Muscle of leg (tissue), 11 donors: ENCODE data around the gene SLC6A6. TPM values are rescaled to one million over a fixed set of nuclear protein-coding genes. Genes with fewer than 3 reads are reported as not detected.

Experiments used
- DNase-seq: peaks from one replicate; pipeline ENCODE4 v3.0.0; 2013
- H3K27ac ChIP-seq: one replicate; pipeline ENCODE4 v1.5.1; 2013; ENCODE audit warnings: mild to moderate bottlenecking, low read length, control low read depth
- H3K27me3 ChIP-seq: one replicate; pipeline ENCODE4 v1.6.1; 2013; ENCODE audit warnings: low read length; ENCODE audit not compliant: control insufficient read depth, insufficient read depth
- H3K36me3 ChIP-seq: one replicate; pipeline ENCODE4 v1.6.1; 2013; ENCODE audit warnings: low read length; ENCODE audit not compliant: control insufficient read depth, insufficient read depth
- H3K4me1 ChIP-seq: one replicate; pipeline ENCODE4 v1.6.1; 2013; ENCODE audit warnings: low read length; ENCODE audit not compliant: control insufficient read depth, insufficient read depth
- H3K4me3 ChIP-seq: one replicate; pipeline ENCODE4 v1.5.1; 2013; ENCODE audit warnings: low read length, control low read depth
- H3K9me3 ChIP-seq: replicated peaks from 2 replicates; pipeline ENCODE4 v1.6.1; 2013; ENCODE audit warnings: low read depth, low read length; ENCODE audit not compliant: control insufficient read depth
- WGBS: methylation state at CpG from one replicate; pipeline ENCODE4 v1.1.5; 2013; ENCODE audit warnings: missing lambda C conversion rate; ENCODE audit not compliant: insufficient coverage; 5-methylcytosine and 5-hydroxymethylcytosine counted together
- polyA plus RNA-seq, 8 donors: library from polyadenylated mRNA; unstranded; fragments of 120-200 nt; gene quantifications; one replicate each; pipeline versions ENCODE4 v1.2.1 to v1.2.3, GENCODE V29; 2013; ENCODE audit warnings: inconsistent platforms in 1 of 8, low replicate concordance in 1 of 8; ENCODE audit not compliant: insufficient read length in 8 of 8, insufficient read depth in 1 of 8
- total RNA-seq: library from RNA; stranded (reverse); fragments of 120-200 nt; gene quantifications from one replicate; pipeline ENCODE4 v1.2.4, GENCODE V29; 2013

Gene SLC6A6
- total and polyA plus RNA-seq, 9 donors, result 2.6 to 4.7 (median 4.0) TPM

DNA sequence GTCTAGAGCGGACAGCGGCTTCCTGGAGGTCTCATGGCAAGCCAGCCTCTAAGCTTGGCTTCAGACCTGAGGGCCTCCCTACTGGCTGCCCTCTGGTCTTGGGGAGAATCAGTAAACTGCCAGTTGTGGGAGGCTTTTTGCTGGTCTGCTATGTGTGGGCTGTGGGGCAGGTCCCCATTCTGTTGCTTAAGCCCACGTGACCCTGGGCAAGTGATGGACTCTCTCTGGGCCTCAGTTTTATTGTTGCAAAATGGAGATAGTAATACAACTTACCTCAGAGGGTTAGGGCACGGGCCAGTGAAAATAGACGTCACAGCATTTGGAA is 61.7 kb downstream of the SLC6A6 start:
- H3K36me3 ChIP-seq, result no peaks in the 10 kb centered on the region

DNA sequence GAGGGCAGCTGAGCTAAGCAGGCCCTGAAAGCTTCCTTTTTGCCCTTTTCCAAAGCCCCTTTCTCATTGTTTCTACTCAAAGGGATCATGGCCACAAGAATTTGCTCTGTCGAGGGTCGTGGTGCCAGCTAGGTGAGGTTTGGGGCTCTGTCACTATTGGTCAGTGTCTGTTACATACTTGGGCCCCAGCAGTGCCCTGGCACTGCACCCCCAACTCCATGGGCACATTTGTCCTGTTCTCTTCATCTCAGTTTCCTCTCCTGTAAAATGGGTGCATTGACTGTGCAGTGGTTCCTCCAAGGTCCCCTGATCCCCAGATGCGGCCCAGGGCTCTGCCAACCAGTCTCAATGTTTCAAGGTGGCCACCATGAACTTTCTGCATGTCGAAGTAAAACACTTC is 62.1 kb downstream of the SLC6A6 start:
- Histone ChIP-seq H3K27ac (no peak overlapping the region), H3K27me3 (peaks cover 7% of the 10 kb centered on the region), H3K9me3 (no peaks in the 10 kb centered on the region), H3K4me3 (no peak overlapping the region), H3K4me1 (peaks cover 6% of the 10 kb centered on the region), H3K36me3 (no peaks in the 10 kb centered on the region)
- 97% methylated on average over 3 of the region's 4 CpGs for WGBS
- DNase-seq, result no peak

More for the DNA sequence above, 61.7 kb downstream of the SLC6A6 start:
- Histone ChIP-seq H3K4me1 (peaks cover 5% of the 10 kb centered on the region), H3K27me3 (peaks cover 7% of the 10 kb centered on the region), H3K9me3 (no peaks in the 10 kb centered on the region), H3K4me3 (no peak overlapping the region), H3K27ac (no peak overlapping the region)
- DNase-seq, result no peak
- WGBS, result 92% methylated on average over 4 of the region's 5 CpGs

DNA sequence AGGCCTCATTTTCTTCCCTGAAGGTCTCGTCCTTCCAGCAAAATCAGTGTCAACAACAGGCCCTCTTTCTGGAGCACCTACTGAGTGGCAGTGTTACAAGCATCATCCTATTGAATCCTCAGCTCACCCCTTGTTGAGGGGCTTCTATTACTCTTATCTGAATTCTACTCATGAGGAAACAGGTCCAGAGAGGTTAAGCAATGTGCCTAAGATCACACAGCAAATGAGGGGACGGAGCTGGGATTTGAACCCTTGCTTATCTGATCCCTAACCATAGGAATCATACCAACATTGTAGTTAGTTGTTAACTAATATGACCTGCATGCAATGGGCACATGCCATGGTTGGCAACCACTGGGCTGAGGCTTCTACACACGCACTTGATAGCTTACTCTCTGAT is 63.0 kb downstream of the SLC6A6 start:
- no peaks in the 10 kb centered on the region for H3K9me3 ChIP-seq
- no peaks in the 10 kb centered on the region for H3K36me3 ChIP-seq
- H3K4me1 ChIP-seq, result peaks cover 10% of the 10 kb centered on the region
- WGBS, result 86% methylated on average over 2 of the region's 3 CpGs
- no peak overlapping the region for H3K4me3 ChIP-seq
- H3K27me3 ChIP-seq, result peaks cover 7% of the 10 kb centered on the region
- DNase-seq, result no peak
- H3K27ac ChIP-seq, result no peak overlapping the region

DNA sequence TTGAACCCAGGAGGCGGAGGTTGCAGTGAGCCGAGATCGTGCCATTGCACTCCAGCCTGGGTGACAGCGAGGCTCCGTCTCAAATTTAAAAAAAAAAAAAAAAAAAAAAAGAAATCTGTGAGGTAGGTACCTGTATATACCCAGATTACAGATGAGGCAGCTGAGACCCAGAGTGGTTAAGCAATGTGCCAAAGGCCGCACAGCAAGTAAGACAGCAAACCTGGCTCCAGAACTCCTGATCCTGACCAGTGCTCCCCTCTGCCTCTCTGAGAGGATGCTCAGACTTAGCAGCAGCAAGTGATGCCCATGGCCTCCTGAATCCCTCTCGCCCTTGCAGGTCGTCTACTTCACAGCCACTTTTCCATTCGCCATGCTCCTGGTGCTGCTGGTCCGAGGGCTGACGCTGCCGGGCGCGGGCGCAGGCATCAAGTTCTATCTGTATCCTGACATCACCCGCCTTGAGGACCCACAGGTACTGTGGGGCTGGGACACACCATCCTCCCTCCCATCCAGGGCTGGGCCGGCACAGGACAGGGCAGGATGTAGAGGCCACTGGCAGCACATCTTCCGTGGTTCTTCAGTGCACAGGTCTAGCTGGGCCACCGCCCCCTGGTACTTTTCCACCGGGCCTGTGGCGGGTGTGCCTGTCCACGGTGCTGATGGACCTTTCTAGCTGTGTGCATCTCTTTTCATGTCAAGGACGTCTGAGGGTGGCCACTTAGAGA is 63.9 kb downstream of the SLC6A6 start:
- DNase-seq, result no peak

DNA sequence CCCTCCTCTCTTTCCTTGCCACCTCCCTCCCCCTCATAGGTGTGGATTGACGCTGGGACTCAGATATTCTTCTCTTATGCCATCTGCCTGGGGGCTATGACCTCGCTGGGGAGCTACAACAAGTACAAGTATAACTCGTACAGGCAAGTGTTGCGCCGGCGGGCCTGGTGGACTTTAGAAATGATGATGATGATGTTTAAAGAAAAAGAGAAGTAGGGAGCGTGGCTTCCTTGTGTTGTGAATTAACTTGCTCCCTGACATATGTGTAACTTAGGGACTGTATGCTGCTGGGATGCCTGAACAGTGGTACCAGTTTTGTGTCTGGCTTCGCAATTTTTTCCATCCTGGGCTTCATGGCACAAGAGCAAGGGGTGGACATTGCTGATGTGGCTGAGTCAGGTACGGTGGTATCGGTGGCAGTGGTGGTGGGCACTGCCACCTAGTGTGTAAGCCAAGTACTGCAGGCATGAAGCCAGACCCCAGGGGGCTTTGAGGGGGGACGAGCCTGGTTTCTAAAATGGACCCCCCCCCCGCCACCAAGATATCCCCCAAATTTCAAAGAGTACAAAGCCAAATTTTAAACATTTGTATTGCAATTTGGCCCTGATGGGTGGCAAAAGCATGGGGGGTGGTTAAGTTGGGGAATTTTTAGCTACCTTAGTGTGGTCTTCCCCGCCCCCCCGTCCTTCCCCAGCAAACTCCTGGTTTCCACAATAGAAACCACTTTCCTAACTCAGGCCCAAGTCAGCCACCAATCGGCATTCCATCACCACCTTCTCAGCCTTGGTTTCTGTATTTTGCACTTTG is 65.6 kb downstream of the SLC6A6 start:
- no peaks in the 10 kb centered on the region for H3K9me3 ChIP-seq
- no peak overlapping the region for H3K4me3 ChIP-seq
- peak; percentile 65 for DNase-seq
- H3K36me3 ChIP-seq, result peaks cover 4% of the 10 kb centered on the region
- 68% methylated on average over 10 of the region's 15 CpGs for WGBS
- H3K27me3 ChIP-seq, result peaks cover 7% of the 10 kb centered on the region
- H3K27ac ChIP-seq, result no peak overlapping the region
- H3K4me1 ChIP-seq, result peaks cover 13% of the 10 kb centered on the region

More for the DNA sequence above, 63.9 kb downstream of the SLC6A6 start:
- Histone ChIP-seq H3K36me3 (no peaks in the 10 kb centered on the region), H3K4me1 (peaks cover 11% of the 10 kb centered on the region), H3K27me3 (peaks cover 7% of the 10 kb centered on the region), H3K9me3 (no peaks in the 10 kb centered on the region), H3K4me3 (no peak overlapping the region), H3K27ac (no peak overlapping the region)
- WGBS, result 95% methylated on average over 21 of the region's 23 CpGs

DNA sequence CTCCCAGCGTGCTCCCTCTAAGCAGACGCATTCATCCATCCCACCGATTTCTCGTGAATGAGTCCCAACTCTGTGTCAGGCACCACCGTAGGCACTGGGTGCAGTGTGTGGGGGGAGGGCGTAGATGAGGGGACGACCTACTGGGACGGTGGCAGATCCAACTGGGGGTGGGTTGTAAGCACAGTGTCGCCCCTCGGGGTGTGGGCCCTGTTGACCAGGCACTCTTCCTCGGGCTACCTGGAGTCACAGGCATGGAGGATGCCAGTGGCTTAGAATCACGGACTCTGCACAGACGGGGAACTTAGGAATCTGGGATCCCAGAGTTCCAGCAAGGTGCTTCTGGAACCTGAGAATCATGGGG is 66.2 kb downstream of the SLC6A6 start:
- Histone ChIP-seq H3K27me3 (peaks cover 7% of the 10 kb centered on the region), H3K36me3 (peaks cover 4% of the 10 kb centered on the region), H3K4me1 (peaks cover 13% of the 10 kb centered on the region), H3K9me3 (no peaks in the 10 kb centered on the region), H3K4me3 (no peak overlapping the region), H3K27ac (no peak overlapping the region)
- 86% methylated on average over 12 of the region's 13 CpGs for WGBS
- DNase-seq, result no peak

DNA sequence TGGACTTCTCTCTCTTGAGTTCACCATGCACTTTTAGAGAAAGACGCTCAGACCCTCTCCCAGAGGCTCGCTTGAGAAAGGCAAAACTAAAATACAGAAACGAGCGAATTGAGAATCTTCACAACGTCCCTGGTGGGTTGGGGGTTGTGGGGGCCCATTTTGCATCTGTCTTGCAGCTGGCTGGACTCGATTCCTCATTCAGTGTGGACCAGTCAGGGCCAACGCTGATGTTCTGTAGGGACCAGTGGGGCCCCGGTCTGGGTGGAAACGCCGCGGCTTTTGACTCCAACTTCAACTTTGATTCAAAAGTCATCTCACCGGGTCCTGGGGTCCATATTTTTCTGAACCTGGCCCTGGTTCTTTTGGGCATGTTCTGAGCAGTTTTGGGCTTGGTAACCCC is 68.1 kb downstream of the SLC6A6 start:
- H3K36me3 ChIP-seq, result peaks cover 4% of the 10 kb centered on the region
- no peaks in the 10 kb centered on the region for H3K9me3 ChIP-seq
- H3K4me1 ChIP-seq, result peaks cover 13% of the 10 kb centered on the region
- no peak overlapping the region for H3K27ac ChIP-seq
- DNase-seq, result peak; percentile 54
- WGBS, result 42% methylated on average over 6 of the region's 12 CpGs
- H3K4me3 ChIP-seq, result no peak overlapping the region
- no peaks in the 10 kb centered on the region for H3K27me3 ChIP-seq

DNA sequence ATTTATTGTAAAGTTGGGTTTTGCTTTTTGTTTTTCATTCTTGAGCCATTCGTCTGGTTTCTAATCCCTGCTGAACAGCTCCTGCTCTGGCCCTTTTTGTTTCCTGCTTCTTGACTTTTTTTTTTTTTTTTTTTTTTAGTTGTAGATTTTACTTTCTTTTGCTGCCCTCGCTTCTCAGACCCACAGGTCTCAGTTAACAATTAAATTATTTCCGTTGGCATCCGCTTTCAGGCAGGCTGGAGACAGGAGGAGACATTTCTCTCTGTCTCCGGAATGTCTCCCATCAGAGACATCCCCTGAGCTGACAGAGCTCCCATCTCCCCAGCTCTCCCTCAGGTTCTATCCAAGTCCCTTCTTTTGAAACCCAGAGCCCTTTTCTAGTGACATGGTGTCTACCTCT is 68.6 kb downstream of the SLC6A6 start:
- H3K27me3 ChIP-seq, result no peaks in the 10 kb centered on the region
- no peaks in the 10 kb centered on the region for H3K9me3 ChIP-seq
- 90% methylated on average over 2 of the region's 5 CpGs for WGBS
- no peak overlapping the region for H3K27ac ChIP-seq
- H3K4me1 ChIP-seq, result peaks cover 13% of the 10 kb centered on the region
- no peak overlapping the region for H3K4me3 ChIP-seq
- no peak for DNase-seq
- H3K36me3 ChIP-seq, result peaks cover 4% of the 10 kb centered on the region

DNA sequence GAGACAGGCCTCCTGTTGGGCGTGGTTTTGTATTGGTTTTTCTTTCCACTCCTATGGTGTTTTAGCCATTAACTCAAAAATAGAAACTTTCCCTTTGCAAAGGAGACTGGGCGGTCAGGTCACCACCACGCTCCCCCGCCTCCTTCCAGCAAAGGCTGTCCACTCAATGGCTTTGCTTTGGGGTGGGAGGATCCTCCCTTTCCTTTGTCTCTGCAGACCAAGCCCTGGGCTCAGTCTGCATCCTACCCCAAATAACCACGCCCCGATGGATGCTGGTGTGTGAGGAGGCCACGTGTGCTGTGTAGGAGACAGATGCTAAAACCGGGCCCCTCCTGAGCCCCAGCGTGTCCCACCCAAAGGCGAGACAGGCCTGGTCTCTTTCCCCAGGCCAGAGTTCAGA is 69.3 kb downstream of the SLC6A6 start:
- peaks cover 13% of the 10 kb centered on the region for H3K4me1 ChIP-seq
- H3K9me3 ChIP-seq, result no peaks in the 10 kb centered on the region
- no peak for DNase-seq
- no peak overlapping the region for H3K4me3 ChIP-seq
- no peak overlapping the region for H3K27ac ChIP-seq
- H3K36me3 ChIP-seq, result peaks cover 4% of the 10 kb centered on the region
- no peaks in the 10 kb centered on the region for H3K27me3 ChIP-seq
- WGBS, result no CpG with 5 or more reads among the region's 10 CpGs

DNA sequence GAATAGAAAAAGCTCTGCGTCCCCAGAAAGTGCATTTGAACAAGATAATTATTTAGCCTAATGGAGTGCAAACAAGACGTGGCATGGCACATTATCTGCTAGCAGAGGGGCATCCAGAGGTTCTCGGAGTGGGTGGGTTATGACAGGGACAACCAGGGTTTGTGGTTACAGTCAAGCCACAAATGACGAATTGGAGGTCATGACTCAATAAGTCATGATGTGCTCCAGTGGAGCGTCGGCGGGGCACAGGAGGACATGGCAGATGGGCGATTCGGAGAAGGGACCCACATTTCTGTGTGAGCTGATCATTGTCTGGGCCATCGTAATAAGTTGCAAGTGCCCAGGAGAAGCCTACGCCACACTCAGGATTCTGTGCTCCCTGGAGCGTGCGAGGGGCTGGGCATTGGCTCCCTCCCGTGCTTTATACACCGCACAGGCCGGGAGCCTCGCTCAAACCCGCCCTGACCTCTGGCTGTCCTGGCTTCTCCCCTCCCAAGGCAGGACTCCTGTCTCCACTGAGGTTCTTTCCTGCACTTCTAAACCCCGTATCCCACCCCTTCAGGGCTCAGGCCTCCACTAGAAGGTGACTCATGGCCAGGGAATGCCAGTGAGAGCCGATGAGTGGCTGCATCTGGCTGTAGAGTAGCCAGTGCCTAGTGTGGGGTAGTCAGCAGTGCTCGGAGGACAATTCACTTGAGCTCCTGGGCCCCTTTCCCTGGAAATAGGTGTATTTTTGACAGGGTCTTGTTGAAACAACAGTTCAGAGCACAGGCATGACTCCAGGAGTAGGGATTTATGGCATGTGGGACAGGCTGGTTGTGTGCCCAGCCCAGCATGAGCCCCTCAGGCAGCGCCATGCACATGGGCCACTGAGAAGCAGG is 70.3 kb downstream of the SLC6A6 start:
- DNase-seq, result no peak
- WGBS, result 91% methylated on average over 21 of the region's 22 CpGs
- Histone ChIP-seq H3K9me3 (no peaks in the 10 kb centered on the region), H3K4me3 (no peak overlapping the region), H3K27ac (no peak overlapping the region), H3K4me1 (peaks cover 13% of the 10 kb centered on the region), H3K36me3 (peaks cover 4% of the 10 kb centered on the region), H3K27me3 (no peaks in the 10 kb centered on the region)
